Upper lobe of left lung (tissue), 6 donors: ENCODE data around the gene DMD. TPM values are rescaled to one million over a fixed set of nuclear protein-coding genes. Genes with fewer than 3 reads are reported as not detected.

Experiments
- ATAC-seq, 2 donors: fragments of 200-7000 bp; cut with Tn5 transposase; one replicate each; pipeline ENCODE4 v1.9.1; 2022; ENCODE audit warnings: mild to moderate bottlenecking in 2 of 2, moderate library complexity in 2 of 2; ENCODE audit not compliant: low FRiP score in 2 of 2
- DNase-seq, 2 donors: peaks; one replicate each; pipeline ENCODE4 v3.0.0-alpha.2; 2019 to 2020
- H3K27ac ChIP-seq, 4 donors: fragments of 200-600 bp; sonication (generic); one replicate each; pipeline ENCODE4 v1.5.1; 2016 to 2019
- H3K27me3 ChIP-seq, 4 donors: fragments of 200-600 bp; sonication (generic); one replicate each; pipeline ENCODE4 v1.5.1; 2017 to 2019
- H3K36me3 ChIP-seq, 4 donors: fragments of 200-600 bp; sonication (generic); one replicate each; pipeline ENCODE4 v1.5.1; 2016 to 2019
- H3K4me1 ChIP-seq, 4 donors: fragments of 200-600 bp; sonication (generic); one replicate each; pipeline ENCODE4 v1.5.1; 2018 to 2019
- H3K4me3 ChIP-seq, 4 donors: fragments of 200-600 bp; sonication (generic); one replicate each; pipeline ENCODE4 v1.5.1; 2017 to 2019; ENCODE audit warnings: mild to moderate bottlenecking in 2 of 4, moderate library complexity in 1 of 4
- H3K9me3 ChIP-seq, 4 donors: fragments of 200-600 bp; sonication (generic); one replicate each; pipeline ENCODE4 v1.5.1; 2018 to 2019
- EP300 ChIP-seq, 4 donors: sonication (generic); formaldehyde crosslinking; IDR thresholded peaks; one replicate each; pipeline ENCODE4 v1.5.1; 2017; ENCODE audit warnings: antibody characterized with exemption in 4 of 4, control low read depth in 2 of 4
- POLR2A ChIP-seq, 4 donors: fragments of 450-650 bp; IDR thresholded peaks; one replicate each; pipeline ENCODE4 v1.5.1; 2016 to 2017; ENCODE audit warnings: antibody characterized with exemption in 4 of 4, mild to moderate bottlenecking in 2 of 4
- POLR2AphosphoS5 ChIP-seq, 2 donors: sonication (generic); formaldehyde crosslinking; IDR thresholded peaks; one replicate each; pipeline ENCODE4 v1.5.1; 2017; ENCODE audit warnings: antibody characterized with exemption in 2 of 2
- WGBS, 2 donors: methylation state at CpG; one replicate each; pipeline ENCODE4 v1.1.5; 2017 to 2018; 5-methylcytosine and 5-hydroxymethylcytosine counted together
- total RNA-seq, 6 donors: library from RNA; depleted of rRNA in 4 of 6; stranded (reverse); fragments of >200 nt in 4 of 6; gene quantifications; one replicate each; pipeline versions ENCODE4 v1.1.0 to v1.2.1, GENCODE V29; 2016 to 2021
- TF ChIP-seq, protein P1 (sequence below), 6 experiments: fragments of 450-650 bp in 4 of 6; fragments of 200-600 bp in 2 of 6; sonication (generic) in 2 of 6; IDR thresholded peaks; one replicate each; pipeline ENCODE4 v1.5.1; 2016 to 2019; ENCODE audit warnings: antibody characterized with exemption in 6 of 6
- donor health status: DM: no; HTN: no; CAD: no; lungs with moderate emphysema.
- donor health status: DM: no; HTN: yes; CAD: no; lungs with severe emphysema.

The DMD gene
- total RNA-seq, 6 donors from 2014 or later: 12.5 to 37.0 (median 24.0) TPM

DNA sequence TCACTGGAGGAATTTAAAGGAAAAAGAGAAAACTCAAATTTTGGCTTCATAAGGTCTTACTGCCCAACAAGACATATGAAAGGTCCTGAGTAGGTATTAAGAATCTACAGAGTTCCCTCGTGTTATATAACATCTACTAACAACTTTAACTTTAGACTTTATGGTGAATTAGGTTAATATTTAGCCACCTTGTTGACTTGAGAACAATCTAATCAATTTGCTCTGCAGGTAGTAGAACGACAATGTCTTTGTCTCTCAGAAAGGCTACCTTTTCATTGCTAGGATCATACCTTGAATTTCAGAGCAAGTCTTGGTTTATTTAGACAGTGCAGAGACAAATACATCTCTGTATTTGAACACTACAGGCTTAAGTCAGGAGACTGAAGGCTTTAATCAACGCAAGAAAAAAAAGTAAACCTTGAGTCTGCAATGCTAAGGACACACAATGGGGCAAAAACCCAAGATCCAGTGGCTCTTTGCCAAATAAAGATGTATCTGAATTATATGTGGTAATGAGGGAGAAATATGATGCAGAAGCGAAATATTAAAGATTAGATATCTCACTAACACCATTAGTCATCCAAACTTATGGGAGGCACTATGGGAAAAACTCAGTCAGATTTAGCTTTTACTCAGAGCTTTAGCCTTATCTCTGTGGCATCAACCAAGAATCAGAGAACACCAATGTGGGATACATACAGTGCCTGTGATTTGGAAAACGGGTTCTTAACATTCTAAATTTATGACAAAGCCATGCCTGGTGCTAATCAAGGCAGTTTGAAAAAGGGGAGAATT is 2045.9 kb downstream of the DMD start:
- Histone ChIP-seq H3K4me1 (no peaks in the 10 kb centered on the region), H3K36me3 (no peaks in the 10 kb centered on the region), H3K9me3 (no peaks in the 10 kb centered on the region), H3K4me3 (no peak overlapping the region), H3K27me3 (no peaks in the 10 kb centered on the region), H3K27ac (no peak overlapping the region)
- WGBS, 2 donors: 51 to 67% methylated on average over 5 of the region's 5 CpGs
- ATAC-seq (no peak), DNase-seq (no peak)
- TF ChIP-seq POLR2A (IDR thresholded peaks at IDR 0.05): no peak
- no peak for TF ChIP-seq POLR2AphosphoS5 (IDR thresholded peaks at IDR 0.05)
- TF ChIP-seq, protein P1, sequence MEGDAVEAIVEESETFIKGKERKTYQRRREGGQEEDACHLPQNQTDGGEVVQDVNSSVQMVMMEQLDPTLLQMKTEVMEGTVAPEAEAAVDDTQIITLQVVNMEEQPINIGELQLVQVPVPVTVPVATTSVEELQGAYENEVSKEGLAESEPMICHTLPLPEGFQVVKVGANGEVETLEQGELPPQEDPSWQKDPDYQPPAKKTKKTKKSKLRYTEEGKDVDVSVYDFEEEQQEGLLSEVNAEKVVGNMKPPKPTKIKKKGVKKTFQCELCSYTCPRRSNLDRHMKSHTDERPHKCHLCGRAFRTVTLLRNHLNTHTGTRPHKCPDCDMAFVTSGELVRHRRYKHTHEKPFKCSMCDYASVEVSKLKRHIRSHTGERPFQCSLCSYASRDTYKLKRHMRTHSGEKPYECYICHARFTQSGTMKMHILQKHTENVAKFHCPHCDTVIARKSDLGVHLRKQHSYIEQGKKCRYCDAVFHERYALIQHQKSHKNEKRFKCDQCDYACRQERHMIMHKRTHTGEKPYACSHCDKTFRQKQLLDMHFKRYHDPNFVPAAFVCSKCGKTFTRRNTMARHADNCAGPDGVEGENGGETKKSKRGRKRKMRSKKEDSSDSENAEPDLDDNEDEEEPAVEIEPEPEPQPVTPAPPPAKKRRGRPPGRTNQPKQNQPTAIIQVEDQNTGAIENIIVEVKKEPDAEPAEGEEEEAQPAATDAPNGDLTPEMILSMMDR (IDR thresholded peaks at IDR 0.05): no peak
- TF ChIP-seq EP300 (IDR thresholded peaks at IDR 0.05): no peak

DNA sequence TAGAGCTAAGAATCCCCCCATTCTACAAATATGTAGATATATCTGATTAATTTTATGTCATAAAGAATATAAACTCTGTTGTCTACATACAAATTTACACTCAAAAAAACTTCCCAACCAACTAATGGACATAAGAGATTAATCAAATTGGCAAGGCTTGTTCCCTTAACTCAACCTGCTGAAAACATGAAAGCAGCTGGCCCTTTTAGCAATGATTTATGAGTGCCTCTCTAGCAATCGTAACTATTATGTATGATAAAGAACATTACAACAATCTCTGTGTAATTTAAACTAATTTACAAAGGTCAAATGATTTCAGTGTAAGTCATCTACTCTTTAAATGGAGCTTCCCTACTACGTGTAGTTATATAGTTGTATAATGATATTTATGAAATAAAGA is 2056.4 kb downstream of the DMD start:
- no peak overlapping the region for H3K4me3 ChIP-seq
- WGBS, 2 donors: 74 to 81% methylated on average over 2 of the region's 2 CpGs

DNA sequence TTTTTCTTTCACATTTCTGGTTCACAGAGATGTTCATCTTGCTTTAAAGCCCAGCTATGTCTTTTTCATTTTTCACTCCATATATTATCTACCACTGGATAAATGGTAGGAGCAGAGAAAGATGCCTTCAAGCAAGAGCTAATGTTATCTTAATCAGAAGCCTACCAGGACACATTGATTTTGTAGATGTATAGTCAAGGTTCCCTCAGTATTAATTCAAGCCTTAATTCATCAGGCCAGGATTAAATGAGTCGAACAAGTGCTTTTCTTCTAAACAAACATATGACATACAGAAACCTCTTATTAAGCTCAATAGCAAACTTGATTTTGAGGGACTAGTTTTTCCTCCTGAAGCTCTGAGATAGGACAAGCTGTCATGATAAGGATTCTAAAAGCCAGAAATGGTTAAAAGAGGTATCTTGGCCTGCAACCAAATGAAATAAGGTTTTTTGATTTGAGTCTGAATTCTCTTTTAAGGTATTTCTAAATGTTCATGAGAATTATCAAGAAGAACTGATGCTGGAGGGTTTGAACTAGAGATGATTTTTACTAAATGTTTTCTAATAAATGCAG is 2057.8 kb downstream of the DMD start:
- WGBS, 2 donors: 68 to 93% methylated on average over 1 of the region's 1 CpG

More for the DNA sequence above, 2056.4 kb downstream of the DMD start:
- Histone ChIP-seq H3K4me1 (no peaks in the 10 kb centered on the region), H3K27me3 (no peaks in the 10 kb centered on the region), H3K27ac (no peak overlapping the region), H3K36me3 (no peaks in the 10 kb centered on the region), H3K9me3 (no peaks in the 10 kb centered on the region)
- ATAC-seq: no peak
- no peak for DNase-seq
- TF ChIP-seq EP300 (IDR thresholded peaks at IDR 0.05): no peak
- TF ChIP-seq POLR2A (IDR thresholded peaks at IDR 0.05): no peak
- no peak for TF ChIP-seq POLR2AphosphoS5 (IDR thresholded peaks at IDR 0.05)
- TF ChIP-seq, protein P1 (IDR thresholded peaks at IDR 0.05): no peak

DNA sequence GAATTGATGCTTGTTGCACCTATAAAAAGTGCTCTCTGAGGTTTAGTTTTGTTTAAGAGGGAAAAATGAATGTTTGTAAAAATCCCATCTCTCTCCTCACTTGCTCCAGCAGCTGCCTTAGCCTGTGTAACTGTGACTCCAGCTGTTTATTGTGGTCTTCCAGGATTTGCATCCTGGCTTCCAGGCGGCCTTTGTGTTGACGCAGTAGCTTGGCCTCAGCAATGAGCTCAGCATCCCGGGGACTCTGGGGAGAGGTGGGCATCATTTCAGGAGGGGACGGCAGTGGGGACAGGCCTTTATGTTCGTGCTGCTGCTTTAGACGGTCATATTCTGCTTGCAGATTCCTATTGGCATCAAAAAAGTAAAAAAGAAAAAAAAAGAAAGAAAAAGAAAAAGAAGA is 2064.2 kb downstream of the DMD start:
- 84 to 96% methylated on average over 6 of the region's 6 CpGs for WGBS, 2 donors
- Histone ChIP-seq H3K9me3 (no peaks in the 10 kb centered on the region), H3K27me3 (no peaks in the 10 kb centered on the region), H3K27ac (no peak overlapping the region), H3K36me3 (no peaks in the 10 kb centered on the region), H3K4me3 (no peak overlapping the region), H3K4me1 (no peaks in the 10 kb centered on the region)
- TF ChIP-seq EP300 (IDR thresholded peaks at IDR 0.05) (no peak), POLR2AphosphoS5 (IDR thresholded peaks at IDR 0.05) (no peak), POLR2A (IDR thresholded peaks at IDR 0.05) (no peak)
- TF ChIP-seq, protein P1 (IDR thresholded peaks at IDR 0.05): no peak
- ATAC-seq: no peak
- DNase-seq: no peak

More for the DNA sequence above, 2057.8 kb downstream of the DMD start:
- no peaks in the 10 kb centered on the region for H3K27me3 ChIP-seq
- DNase-seq: no peak
- no peak overlapping the region for H3K4me3 ChIP-seq
- no peaks in the 10 kb centered on the region for H3K36me3 ChIP-seq
- H3K4me1 ChIP-seq: no peaks in the 10 kb centered on the region
- ATAC-seq: no peak
- TF ChIP-seq POLR2A (IDR thresholded peaks at IDR 0.05) (no peak), EP300 (IDR thresholded peaks at IDR 0.05) (no peak), POLR2AphosphoS5 (IDR thresholded peaks at IDR 0.05) (no peak)
- TF ChIP-seq, protein P1 (IDR thresholded peaks at IDR 0.05): no peak
- H3K9me3 ChIP-seq: no peaks in the 10 kb centered on the region
- H3K27ac ChIP-seq: no peak overlapping the region
